Ovary (tissue), 9 donors: ENCODE data around the gene DPP4. TPM values are rescaled to one million over a fixed set of nuclear protein-coding genes. Genes with fewer than 3 reads are reported as not detected.

ENCODE experiments used
- DNase-seq, 5 donors: peaks; one replicate each; pipeline ENCODE4 v3.0.0-alpha.2; 2019 to 2020
- H3K27ac ChIP-seq, 2 donors: fragments of 200-600 bp; one replicate each; pipeline versions ENCODE4 v1.5.1 to v1.8.0; 2019 to 2022
- H3K27me3 ChIP-seq: fragments of 200-600 bp; one replicate; pipeline ENCODE4 v1.8.0; 2022
- H3K36me3 ChIP-seq: fragments of 200-600 bp; sonication (generic); one replicate; pipeline ENCODE4 v1.5.1; 2019
- H3K4me1 ChIP-seq: one replicate; pipeline ENCODE4 v1.8.1; 2013; ENCODE audit warnings: mild to moderate bottlenecking, moderate library complexity; ENCODE audit not compliant: insufficient read depth
- H3K4me3 ChIP-seq: fragments of 200-600 bp; sonication (generic); one replicate; pipeline ENCODE4 v1.5.1; 2017
- H3K9me3 ChIP-seq, 2 donors: fragments of 200-600 bp in 1 of 2; sonication (generic) in 1 of 2; one replicate each; pipeline versions ENCODE4 v1.5.1 to v1.8.1; 2013 to 2019; ENCODE audit warnings: mild to moderate bottlenecking in 1 of 2, moderate library complexity in 1 of 2
- CTCF ChIP-seq, 3 donors: fragments of 450-650 bp in 2 of 3; fragments of 200-600 bp in 1 of 3; IDR thresholded peaks; one replicate each; pipeline versions ENCODE4 v1.5.1 to v1.8.0; 2016 to 2022; ENCODE audit warnings: antibody characterized with exemption in 3 of 3, mild to moderate bottlenecking in 1 of 3
- EP300 ChIP-seq: sonication (generic); formaldehyde crosslinking; IDR thresholded peaks from one replicate; pipeline ENCODE4 v1.6.1; 2017; ENCODE audit warnings: antibody characterized with exemption
- POLR2A ChIP-seq: fragments of 450-650 bp; IDR thresholded peaks from one replicate; pipeline ENCODE4 v1.6.1; 2017; ENCODE audit warnings: antibody characterized with exemption, mild to moderate bottlenecking, moderate library complexity
- whole genome bisulfite sequencing, 3 donors: extraction: QIAGEN DNeasy Blood & Tissue Kit in 1 of 3; methylation state at CpG; one replicate each; pipeline versions ENCODE4 v1.1.5 to v1.1.7; 2013 to 2017; 5-methylcytosine and 5-hydroxymethylcytosine counted together
- intact Hi-C, 4 donors: fragments of 100-400 bp; cut with DNase I; formaldehyde crosslinking; loops; one replicate each; pipeline versions ENCODE4 v1.11.0 to v1.15.1; 2022 to 2023
- polyA plus RNA-seq, 2 donors: library from polyadenylated mRNA; stranded (reverse); fragments of 200-250 nt in 1 of 2; fragments of 350-450 nt in 1 of 2; fragmentation: Illumina TruSeq in 1 of 2; extraction: RNeasy Lipid Tissue Mini Kit (QIAGEN cat#74804) in 1 of 2; gene quantifications; one replicate each; pipeline ENCODE4 v1.2.3, GENCODE V29; 2013 to 2014
- total RNA-seq, 7 donors: library from RNA; depleted of rRNA in 2 of 7; stranded (reverse); fragments of >200 nt in 2 of 7; fragmentation: NEBNext Ultra II Directional in 3 of 7; extraction: Animal tissue kit (Norgen Biotek cat#: 25700) in 3 of 7; gene quantifications; one replicate each; pipeline versions ENCODE4 v1.1.0 to v1.2.4, GENCODE V29; 2016 to 2023
- donor health status: DM: no; HTN: no; CAD: no; lungs with moderate emphysema.
- donor health status: DM: no; HTN: no; CAD: no.
- donor health status: Bipolar disorder and iron deficiency.
- donor health status: DM: yes; HTN: yes; CAD: no.
- donor health status: DM: no; HTN: no; CAD: no.
- donor health status: DM: yes; HTN: yes; CAD: no.

The DPP4 gene
- total and polyA plus RNA-seq, 9 donors: 0.71 to 46.6 (median 3.7) TPM

- H3K27ac ChIP-seq: no peak overlapping the region
- no peak for TF ChIP-seq CTCF (IDR thresholded peaks at IDR 0.05)
- no peak overlapping the region for H3K4me3 ChIP-seq
- no peaks in the 10 kb centered on the region for H3K36me3 ChIP-seq
- no peaks in the 10 kb centered on the region for H3K4me1 ChIP-seq
- intact Hi-C loops: no loop called here
- WGBS, 3 donors: 2 to 7% (median 4%) methylated on average over 1 of the region's 1 CpG
- no peak for DNase-seq
- no peaks in the 10 kb centered on the region for H3K9me3 ChIP-seq
- no peaks in the 10 kb centered on the region for H3K27me3 ChIP-seq
These were observed 40.3 kb upstream of the DPP4 start for GRCh38 chr2:162114271-162114670.

GRCh38 chr2:162113776-162114168 lies 39.8 kb upstream of the DPP4 start:
- Histone ChIP-seq H3K4me1 (no peaks in the 10 kb centered on the region), H3K27ac (no peak overlapping the region), H3K36me3 (no peaks in the 10 kb centered on the region), H3K4me3 (no peak overlapping the region), H3K9me3 (no peaks in the 10 kb centered on the region), H3K27me3 (no peaks in the 10 kb centered on the region)
- intact Hi-C loops: no loop called here
- no peak for DNase-seq
- 34 to 39% (median 36%) methylated on average over 1 of the region's 1 CpG for WGBS, 3 donors
- no peak for TF ChIP-seq CTCF (IDR thresholded peaks at IDR 0.05)
- TF ChIP-seq EP300: no peak
- no peak for TF ChIP-seq POLR2A

- TF ChIP-seq EP300 (no peak), POLR2A (no peak), CTCF (IDR thresholded peaks at IDR 0.05) (no peak)
- no peaks in the 10 kb centered on the region for H3K36me3 ChIP-seq
- no peak overlapping the region for H3K4me3 ChIP-seq
- no peak overlapping the region for H3K27ac ChIP-seq
- no peaks in the 10 kb centered on the region for H3K9me3 ChIP-seq
- DNase-seq: no peak
- no peaks in the 10 kb centered on the region for H3K4me1 ChIP-seq
- no peaks in the 10 kb centered on the region for H3K27me3 ChIP-seq
- intact Hi-C loops: no loop called here
- 82 to 85% (median 84%) methylated on average over 3 of the region's 3 CpGs for WGBS, 3 donors
These were observed 39.2 kb upstream of the DPP4 start for GRCh38 chr2:162113088-162113775.

GRCh38 chr2:162111958-162112850 lies 38.2 kb upstream of the DPP4 start:
- Histone ChIP-seq H3K4me1 (peaks cover 1% of the 10 kb centered on the region), H3K9me3 (no peaks in the 10 kb centered on the region), H3K27me3 (no peaks in the 10 kb centered on the region), H3K4me3 (no peak overlapping the region), H3K36me3 (no peaks in the 10 kb centered on the region), H3K27ac (no peak overlapping the region)
- intact Hi-C loops: no loop called here
- no peak for TF ChIP-seq CTCF (IDR thresholded peaks at IDR 0.05)
- 78 to 93% (median 81%) methylated on average over 5 of the region's 5 CpGs for WGBS, 3 donors
- no peak for DNase-seq
